Left hindlimb (tissue), 1 donor: Measurements from ENCODE around the gene SCAMP5.

ENCODE experiments used
- DNase-seq: peaks from one replicate; pipeline ENCODE4 v3.0.0-alpha.2; 2018

The SCAMP5 gene

GRCh38 chr15:74995182-74995778, at the start of gene SCAMP5:
SCAMP5 (plus strand) TSS chr15:74995563; CDS start chr15:75011840, 16,277 bp downstream.
- peak; percentile 93 for DNase-seq

GRCh38 chr15:74950078-74950908, 45.1 kb upstream of the SCAMP5 start:
- DNase-seq = peak; percentile 79

GRCh38 chr15:74951006-74951405, 44.4 kb upstream of the SCAMP5 start:
- DNase-seq = no peak

GRCh38 chr15:74954515-74954914, 40.8 kb upstream of the SCAMP5 start:
- DNase-seq = no peak

- no peak for DNase-seq
Observed at GRCh38 chr15:74955017-74955416, 40.3 kb upstream of the SCAMP5 start.

- peak; percentile 75 for DNase-seq
Observed at GRCh38 chr15:74955796-74956647, 39.3 kb upstream of the SCAMP5 start.

GRCh38 chr15:74956648-74957475, 38.5 kb upstream of the SCAMP5 start, which contains the start of gene RPP25:
RPP25 (minus strand) TSS chr15:74956772; CDS start chr15:74956583, 189 bp downstream.
- DNase-seq = peak; percentile 71

GRCh38 chr15:74957476-74958035, 37.8 kb upstream of the SCAMP5 start:
- DNase-seq = no peak

GRCh38 chr15:74958320-74958907, 36.9 kb upstream of the SCAMP5 start:
- DNase-seq = peak; percentile 30

- no peak for DNase-seq
Observed at GRCh38 chr15:74958908-74959585, 36.3 kb upstream of the SCAMP5 start.

- DNase-seq = no peak
Observed at GRCh38 chr15:74959586-74959939, 35.8 kb upstream of the SCAMP5 start.

GRCh38 chr15:74960286-74960685, 35.1 kb upstream of the SCAMP5 start:
- DNase-seq = no peak

GRCh38 chr15:74960995-74961588, 34.3 kb upstream of the SCAMP5 start:
- DNase-seq = no peak

GRCh38 chr15:74961616-74962015, 33.7 kb upstream of the SCAMP5 start:
- no peak for DNase-seq

- DNase-seq = no peak
Observed at GRCh38 chr15:74962219-74962618, 33.1 kb upstream of the SCAMP5 start.

GRCh38 chr15:74962671-74963070, 32.7 kb upstream of the SCAMP5 start:
- no peak for DNase-seq

- no peak for DNase-seq
Observed at GRCh38 chr15:74963213-74963612, 32.1 kb upstream of the SCAMP5 start.

GRCh38 chr15:74964794-74965193, 30.6 kb upstream of the SCAMP5 start:
- DNase-seq = no peak

- DNase-seq = no peak
Observed at GRCh38 chr15:74967670-74968069, 27.7 kb upstream of the SCAMP5 start.

- no peak for DNase-seq
Observed at GRCh38 chr15:74976159-74976558, 19.2 kb upstream of the SCAMP5 start.

- DNase-seq = no peak
Observed at GRCh38 chr15:74977599-74977998, 17.8 kb upstream of the SCAMP5 start.
